H1 (cell line): Measurements from ENCODE around the gene PINLYP. TPM values are rescaled to one million over a fixed set of nuclear protein-coding genes. Genes with fewer than 3 reads are reported as not detected.

Experiments
- ASH2L ChIP-seq: fragments of 200-600, 300-600 bp; sonication (generic); IDR thresholded peaks from one replicate; pipeline ENCODE4 v1.7.1; 2017; ENCODE audit warnings: low read length
- BRCA1 ChIP-seq: IDR thresholded peaks from 2 replicates; pipeline ENCODE4 v1.6.1; 2012; ENCODE audit warnings: low read depth, low read length, improper control_type of control experiment
- EGR1 ChIP-seq: IDR thresholded peaks from 2 replicates; pipeline ENCODE4 v1.6.1; 2011; ENCODE audit warnings: low read depth, low read length, borderline replicate concordance
- FOSL1 ChIP-seq: IDR thresholded peaks from 2 replicates; pipeline ENCODE4 v1.6.1; 2011; ENCODE audit warnings: mild to moderate bottlenecking, low read depth, low read length, moderate library complexity; ENCODE audit not compliant: insufficient read depth
- GTF2F1 ChIP-seq: IDR thresholded peaks from 2 replicates; pipeline ENCODE4 v1.6.1; 2012; ENCODE audit warnings: low read depth, low read length, improper control_type of control experiment, borderline replicate concordance
- HDAC6 ChIP-seq: IDR thresholded peaks from one replicate; pipeline ENCODE4 v1.7.1; 2012; ENCODE audit warnings: low read depth, mild to moderate bottlenecking, inconsistent platforms, low read length, moderate library complexity
- PHF8 ChIP-seq: fragments of 200-600 bp; sonication (generic); conservative IDR thresholded peaks from 2 replicates; pipeline ENCODE4 v1.7.1; 2012; ENCODE audit warnings: low read depth, mild to moderate bottlenecking, inconsistent platforms, low read length, moderate library complexity
- POLR2A ChIP-seq, 2 experiments: IDR thresholded peaks; 1 replicate in 1 of 2; 2 replicates in 1 of 2; pipeline ENCODE4 v1.6.1; 2011; ENCODE audit warnings: low read depth in 2 of 2, low read length in 2 of 2, mild to moderate bottlenecking in 2 of 2; ENCODE audit errors: control extremely low read depth in 1 of 2
- RAD21 ChIP-seq, 2 experiments: IDR thresholded peaks in 1 of 2; conservative IDR thresholded peaks in 1 of 2; 2 replicates each; pipeline ENCODE4 v1.6.1; 2011; ENCODE audit warnings: low read depth in 2 of 2, low read length in 2 of 2, improper control_type of control experiment in 1 of 2, inconsistent platforms in 1 of 2, mild to moderate bottlenecking in 1 of 2, moderate library complexity in 1 of 2
- TBP ChIP-seq: IDR thresholded peaks from 2 replicates; pipeline ENCODE4 v1.6.1; 2011; ENCODE audit warnings: low read depth, low read length, improper control_type of control experiment
- polyA plus RNA-seq, 7 experiments: library from polyadenylated mRNA; depleted of rRNA in 3 of 7; stranded (reverse) in 5 of 7; unstranded in 2 of 7; fragments of >200 nt in 5 of 7; fragments of 200-250 nt in 2 of 7; gene quantifications; 1 replicate in 5 of 7; 2 replicates in 1 of 7; 4 replicates in 1 of 7; pipeline versions ENCODE4 v1.2.1 to v1.2.3, GENCODE V29; 2011 to 2013; ENCODE audit warnings: missing spikeins in 2 of 7, mixed read lengths in 2 of 7
- total RNA-seq: library from RNA; stranded (reverse); fragmentation: NEBNext Ultra II Directional; extraction: Animal tissue kit (Norgen Biotek cat#: 25700); gene quantifications from 2 replicates; pipeline ENCODE4 v1.2.1, GENCODE V29; 2021
- TF ChIP-seq, protein P1 (sequence below): IDR thresholded peaks from 2 replicates; pipeline ENCODE4 v1.6.1; 2012; ENCODE audit warnings: low read length, inconsistent platforms

PINLYP gene
- total and polyA plus RNA-seq, 2 of the 8 experiments (the other 6 are each of a cell fraction or from before 2014, with no cell fraction given), result 7.5 to 31.3 TPM

GRCh38 chr19:43570174-43570791 lies 5.3 kb upstream of the PINLYP start (continued):
- TF ChIP-seq, protein P1, sequence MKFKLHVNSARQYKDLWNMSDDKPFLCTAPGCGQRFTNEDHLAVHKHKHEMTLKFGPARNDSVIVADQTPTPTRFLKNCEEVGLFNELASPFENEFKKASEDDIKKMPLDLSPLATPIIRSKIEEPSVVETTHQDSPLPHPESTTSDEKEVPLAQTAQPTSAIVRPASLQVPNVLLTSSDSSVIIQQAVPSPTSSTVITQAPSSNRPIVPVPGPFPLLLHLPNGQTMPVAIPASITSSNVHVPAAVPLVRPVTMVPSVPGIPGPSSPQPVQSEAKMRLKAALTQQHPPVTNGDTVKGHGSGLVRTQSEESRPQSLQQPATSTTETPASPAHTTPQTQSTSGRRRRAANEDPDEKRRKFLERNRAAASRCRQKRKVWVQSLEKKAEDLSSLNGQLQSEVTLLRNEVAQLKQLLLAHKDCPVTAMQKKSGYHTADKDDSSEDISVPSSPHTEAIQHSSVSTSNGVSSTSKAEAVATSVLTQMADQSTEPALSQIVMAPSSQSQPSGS, result no peak
- TF ChIP-seq EGR1, result 0 out of 2 replicates have a peak, but pooled peaks have one; percentile 17
- TF ChIP-seq BRCA1, result no peak
- no peak for TF ChIP-seq ASH2L
- no peak for TF ChIP-seq FOSL1
- TF ChIP-seq PHF8, result no peak
- no peak for TF ChIP-seq GTF2F1
- TF ChIP-seq RAD21 (IDR thresholded peaks at IDR 0.05 in 1 of 2, conservative IDR thresholded peaks at IDR 0.05 in 1 of 2; ENCODE audit: low read depth in 2 of 2, low read length in 2 of 2), result no peak
- no peak for TF ChIP-seq HDAC6
- no peak for TF ChIP-seq TBP
- no peak for TF ChIP-seq POLR2A (IDR thresholded peaks at IDR 0.05; ENCODE audit: control extremely low read depth in 1 of 2, low read depth in 2 of 2, low read length in 2 of 2)
